SK-N-SH (cell line): ENCODE results near the gene INPP5K. TPM values are rescaled to one million over a fixed set of nuclear protein-coding genes. Genes with fewer than 3 reads are reported as not detected.

Source experiments
- CTCF ChIA-PET: fragments of 300-600, 350-600 bp; formaldehyde crosslinking; extraction: SDS; loops from one replicate; lab custom pipeline; 2021; lab: Yijun Ruan, JAX
- POLR2A ChIA-PET: fragments of 350-600 bp; sonication (Branson Sonifier 250); formaldehyde crosslinking; extraction: SDS; loops from one replicate; lab custom pipeline; 2020; ENCODE audit warnings: antibody characterized with exemption, inconsistent platforms; lab: Yijun Ruan, JAX
- DNase-seq: peaks from one replicate; pipeline ENCODE4 v3.0.0; 2012
- H2AFZ ChIP-seq: fragments of 200-600 bp; sonication (generic); 2 replicates; pipeline ENCODE4 v1.8.1; 2016; ENCODE audit warnings: antibody characterized with exemption, mild to moderate bottlenecking, low read depth
- H3F3A ChIP-seq: fragments of 200-600 bp; sonication (generic); replicated peaks from 2 replicates; pipeline ENCODE3; 2016; ENCODE audit warnings: antibody characterized with exemption, mild to moderate bottlenecking; ENCODE audit not compliant: insufficient read depth
- H3K27ac ChIP-seq, 2 experiments: fragments of 200-500 bp in 1 of 2; fragments of 200-600 bp in 1 of 2; sonication (Bioruptor generic) in 1 of 2; sonication (generic), shearing (Covaris generic) in 1 of 2; 2 replicates each; pipeline versions ENCODE4 v1.5.1 to v1.6.1; 2014 to 2016; ENCODE audit warnings: low read depth in 2 of 2, inconsistent platforms in 1 of 2, low read length in 1 of 2, mild to moderate bottlenecking in 1 of 2, mixed read lengths in 1 of 2
- H3K27me3 ChIP-seq: fragments of 200-600 bp; sonication (generic), shearing (Covaris generic); 2 replicates; pipeline ENCODE4 v1.6.1; 2016; ENCODE audit warnings: mixed run types; ENCODE audit not compliant: insufficient read depth
- H3K36me3 ChIP-seq, 2 experiments: fragments of 200-500 bp in 1 of 2; fragments of 200-600 bp in 1 of 2; sonication (Bioruptor generic) in 1 of 2; sonication (generic) in 1 of 2; replicated peaks in 1 of 2; 2 replicates each; pipeline versions ENCODE3 to v1.5.1; 2014 to 2016; ENCODE audit warnings: low read length in 1 of 2, mild to moderate bottlenecking in 1 of 2; ENCODE audit not compliant: insufficient read depth in 2 of 2, control insufficient read depth in 1 of 2
- H3K4me1 ChIP-seq, 2 experiments: fragments of 200-500 bp in 1 of 2; fragments of 200-600 bp in 1 of 2; sonication (Bioruptor generic) in 1 of 2; sonication (generic), shearing (Covaris generic) in 1 of 2; 2 replicates each; pipeline versions ENCODE4 v1.5.1 to v1.6.1; 2014 to 2016; ENCODE audit warnings: low read depth in 1 of 2, low read length in 1 of 2, mixed run types in 1 of 2; ENCODE audit not compliant: insufficient read depth in 2 of 2, control insufficient read depth in 1 of 2
- H3K4me2 ChIP-seq: fragments of 200-600 bp; sonication (generic), shearing (Covaris generic); 2 replicates; pipeline ENCODE4 v1.6.1; 2017; ENCODE audit warnings: mixed run types
- H3K4me3 ChIP-seq, 2 experiments: fragments of 200-500 bp in 1 of 2; fragments of 200-600 bp in 1 of 2; sonication (Bioruptor generic) in 1 of 2; sonication (generic), shearing (Covaris generic) in 1 of 2; 2 replicates each; pipeline versions ENCODE4 v1.5.1 to v1.8.1; 2014 to 2016; ENCODE audit warnings: low read depth in 2 of 2, inconsistent platforms in 1 of 2, low read length in 1 of 2, mild to moderate bottlenecking in 1 of 2, mixed read lengths in 1 of 2, moderate library complexity in 1 of 2
- H3K79me2 ChIP-seq: fragments of 200-600 bp; sonication (generic); 2 replicates; pipeline ENCODE4 v1.8.1; 2017; ENCODE audit warnings: mild to moderate bottlenecking; ENCODE audit not compliant: insufficient read depth
- H3K9ac ChIP-seq: fragments of 200-600 bp; sonication (generic); 2 replicates; pipeline ENCODE4 v1.6.1; 2017; ENCODE audit warnings: mixed run types
- H3K9me2 ChIP-seq: fragments of 200-600 bp; sonication (generic); 2 replicates; pipeline ENCODE4 v1.6.1; 2017; ENCODE audit warnings: mixed run types
- H3K9me3 ChIP-seq: fragments of 200-600 bp; sonication (generic); 2 replicates; pipeline ENCODE4 v1.6.1; 2017; ENCODE audit warnings: mixed run types, mild to moderate bottlenecking, moderate library complexity
- H4K20me1 ChIP-seq: fragments of 200-600 bp; sonication (generic); 2 replicates; pipeline ENCODE4 v1.6.1; 2017; ENCODE audit warnings: mild to moderate bottlenecking, mixed run types; ENCODE audit not compliant: insufficient read depth
- CHD2 ChIP-seq: fragments of 150-350 bp; IDR thresholded peaks from 2 replicates; pipeline ENCODE4 v1.6.1; 2018; ENCODE audit warnings: low read length; ENCODE audit not compliant: partially characterized antibody
- CTCF ChIP-seq: fragments of 200-600 bp; sonication (generic); IDR thresholded peaks from 2 replicates; pipeline ENCODE4 v1.6.1; 2017; ENCODE audit warnings: antibody characterized with exemption, mild to moderate bottlenecking, moderate library complexity
- ELF1 ChIP-seq: IDR thresholded peaks from 2 replicates; pipeline ENCODE4 v1.4.0; 2012
- FOSL2 ChIP-seq: IDR thresholded peaks from 2 replicates; pipeline ENCODE4 v1.4.0; 2012; ENCODE audit warnings: low read depth, mild to moderate bottlenecking, moderate library complexity, borderline replicate concordance
- FOXJ3 ChIP-seq: sonication (generic); formaldehyde crosslinking; IDR thresholded peaks from 2 replicates; pipeline ENCODE4 v1.5.1; 2020; ENCODE audit warnings: mild to moderate bottlenecking, missing genetic modification reagents
- FOXM1 ChIP-seq: IDR thresholded peaks from 2 replicates; pipeline ENCODE4 v1.4.0; 2012; ENCODE audit warnings: low read depth, mild to moderate bottlenecking
- IRF3 ChIP-seq: fragments of 150-350 bp; IDR thresholded peaks from 2 replicates; pipeline ENCODE4 v1.6.1; 2016; ENCODE audit warnings: mild to moderate bottlenecking, low read depth, low read length
- JUND ChIP-seq: IDR thresholded peaks from 2 replicates; pipeline ENCODE4 v1.4.0; 2012
- NFIC ChIP-seq: IDR thresholded peaks from 2 replicates; pipeline ENCODE4 v1.4.0; 2012; ENCODE audit warnings: borderline replicate concordance
- NRF1 ChIP-seq: IDR thresholded peaks from 2 replicates; pipeline ENCODE4 v1.6.1; 2012; ENCODE audit warnings: low read depth, mild to moderate bottlenecking, low read length
- PBX3 ChIP-seq: IDR thresholded peaks from 2 replicates; pipeline ENCODE4; 2012
- RAD21 ChIP-seq: IDR thresholded peaks from 2 replicates; pipeline ENCODE4 v1.6.1; 2012; ENCODE audit warnings: mild to moderate bottlenecking, low read length
- RCOR1 ChIP-seq: fragments of 150-350 bp; IDR thresholded peaks from 2 replicates; pipeline ENCODE4 v1.6.1; 2017; ENCODE audit warnings: antibody characterized with exemption, low read length
- RFX5 ChIP-seq: IDR thresholded peaks from 2 replicates; pipeline ENCODE4 v1.6.1; 2012; ENCODE audit warnings: mild to moderate bottlenecking, improper control_type of control experiment, low read length
- SIN3A ChIP-seq: IDR thresholded peaks from 2 replicates; pipeline ENCODE4 v1.6.1; 2012; ENCODE audit warnings: low read depth, mild to moderate bottlenecking, low read length, moderate library complexity, borderline replicate concordance
- SMC3 ChIP-seq: IDR thresholded peaks from 2 replicates; pipeline ENCODE4 v1.6.1; 2012; ENCODE audit warnings: low read depth, low read length, improper control_type of control experiment
- TCF12 ChIP-seq: IDR thresholded peaks from 2 replicates; pipeline ENCODE4 v1.4.0; 2012
- USF2 ChIP-seq: fragments of 150-350 bp; IDR thresholded peaks from 2 replicates; pipeline ENCODE4 v1.6.1; 2017; ENCODE audit warnings: antibody characterized with exemption, low read length, low read depth, borderline replicate concordance
- ZBTB33 ChIP-seq: IDR thresholded peaks from 2 replicates; pipeline ENCODE4 v1.4.0; 2012; ENCODE audit warnings: low read depth, borderline replicate concordance
- WGBS: methylation state at CpG from one replicate; pipeline ENCODE4 v1.1.6; 2017; ENCODE audit warnings: low lambda C conversion rate; 5-methylcytosine and 5-hydroxymethylcytosine counted together
- polyA plus RNA-seq, 3 experiments: library from polyadenylated mRNA; depleted of rRNA; stranded (reverse); fragments of >200 nt; gene quantifications; 2 replicates each; pipeline ENCODE4 v1.2.3, GENCODE V29; 2012

INPP5K gene
- polyA plus RNA-seq, 1 of the 3 experiments (the other 2 are of a cell fraction), result 26.2 TPM

- Histone ChIP-seq H3K79me2 (no peaks in the 10 kb centered on the region; the same call in 1 of the 2 replicates), H3K27me3 (no peaks in the 10 kb centered on the region), H3K36me3 (peaks cover 40% of the 10 kb centered on the region in 2 experiments), H3K27ac (no peak overlapping the region), H3K9me2 (no peaks in the 10 kb centered on the region), H3K4me2 (no peak overlapping the region), H4K20me1 (no peaks in the 10 kb centered on the region), H3K4me1 (no peaks in the 10 kb centered on the region), H3K9me3 (no peaks in the 10 kb centered on the region), H2AFZ (no peak overlapping the region), H3K9ac (no peak overlapping the region), H3F3A (no peaks in the 10 kb centered on the region), H3K4me3 (no peak overlapping the region)
- ChIA-PET POLR2A (interaction anchor here (1.6 kb wide), 1 partner anchor 17 kb away, joined by 6 read pairs; no protein-coding TSS in a partner anchor), CTCF (interaction anchor here (1.6 kb wide), 1 partner anchor 12 kb away, joined by 3 read pairs; no protein-coding TSS in a partner anchor)
- DNase-seq, result no peak
- WGBS, result 90% methylated on average over 7 of the region's 15 CpGs
- TF ChIP-seq RFX5, result no peak
- TF ChIP-seq NFIC, result no peak
- TF ChIP-seq USF2, result no peak
- TF ChIP-seq ELF1, result no peak
- no peak for TF ChIP-seq JUND
- TF ChIP-seq TCF12, result no peak
- no peak for TF ChIP-seq NRF1
- no peak for TF ChIP-seq ZBTB33
- TF ChIP-seq RCOR1, result no peak
- no peak for TF ChIP-seq FOXJ3 (CRISPR knock-in tag)
- no peak for TF ChIP-seq FOXM1
- TF ChIP-seq SMC3, result no peak
- no peak for TF ChIP-seq PBX3
- no peak for TF ChIP-seq SIN3A
- TF ChIP-seq FOSL2, result no peak
- no peak for TF ChIP-seq RAD21
- no peak for TF ChIP-seq CHD2
- no peak for TF ChIP-seq CTCF
- no peak for TF ChIP-seq IRF3
Observed at GRCh38 chr17:1475321-1475854, 41.0 kb downstream of the INPP5K start.
